DMS79 treated with DMSO at 0.1 percent for 48 hours (cell line): Measurements from ENCODE around the gene RGPD8.
"Not testable (repeated sequence)": the region's sequence is repeated elsewhere in the genome, so short reads cannot be mapped to it uniquely, and the experiment has no call there.

ENCODE experiments used
- DNase-seq: peaks from one replicate; lab custom pipeline; 2025; lab: John Stamatoyannopoulos, UW

The RGPD8 gene

GRCh38 chr2:112433480-112433879, at the start of gene RGPD8:
Gene RGPD8 (minus strand): TSS chr2:112433645. CDS start chr2:112433453, 192 bp downstream.
- not testable (repeated sequence) for DNase-seq

- peak; percentile 43 for DNase-seq
Measured at GRCh38 chr2:112483042-112483473, 49.6 kb upstream of the RGPD8 start.

GRCh38 chr2:112482309-112483041, 49.0 kb upstream of the RGPD8 start:
- no peak for DNase-seq

DNA sequence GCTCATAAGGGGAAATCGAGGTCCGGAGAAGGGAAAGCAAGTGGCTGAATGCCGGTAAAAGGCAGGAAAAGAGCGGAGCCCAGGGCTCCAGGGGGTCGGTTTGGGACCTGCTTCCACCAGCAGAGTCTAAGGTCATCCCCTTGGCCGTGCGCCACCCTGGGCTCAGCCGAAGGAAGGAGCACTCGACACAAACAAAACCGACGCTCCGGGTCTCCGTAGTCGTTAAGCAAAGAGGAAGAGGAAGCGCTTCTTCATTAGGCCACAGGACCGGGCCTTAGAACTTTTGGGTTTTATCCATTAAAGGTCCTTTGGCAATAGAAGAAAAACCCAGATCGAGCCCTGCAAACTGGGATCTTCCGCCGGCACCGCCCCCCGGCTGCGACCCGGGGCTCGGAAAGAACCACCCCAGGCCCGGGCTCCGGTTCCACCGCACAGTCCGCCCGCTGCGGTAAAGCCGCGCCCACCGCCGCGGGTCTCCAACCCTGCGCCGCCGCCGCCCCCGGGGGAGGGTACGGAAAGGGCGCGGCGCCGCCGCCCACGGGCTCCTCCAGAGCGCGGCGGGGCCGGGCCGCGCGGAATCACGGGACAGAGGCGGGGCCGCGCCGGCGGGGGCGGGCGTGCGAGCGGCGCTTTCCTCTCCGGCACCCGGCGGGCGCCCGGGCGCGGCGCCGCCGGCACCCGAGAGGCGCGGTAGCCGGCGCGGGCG, 48.2 kb upstream of the RGPD8 start, which contains the start of gene TTL:
Gene TTL (plus strand): TSS at position 629 of the 706 bp plus-strand sequence. CDS start 189 bp downstream, outside the sequence.
- DNase-seq = peak; percentile 56

DNA sequence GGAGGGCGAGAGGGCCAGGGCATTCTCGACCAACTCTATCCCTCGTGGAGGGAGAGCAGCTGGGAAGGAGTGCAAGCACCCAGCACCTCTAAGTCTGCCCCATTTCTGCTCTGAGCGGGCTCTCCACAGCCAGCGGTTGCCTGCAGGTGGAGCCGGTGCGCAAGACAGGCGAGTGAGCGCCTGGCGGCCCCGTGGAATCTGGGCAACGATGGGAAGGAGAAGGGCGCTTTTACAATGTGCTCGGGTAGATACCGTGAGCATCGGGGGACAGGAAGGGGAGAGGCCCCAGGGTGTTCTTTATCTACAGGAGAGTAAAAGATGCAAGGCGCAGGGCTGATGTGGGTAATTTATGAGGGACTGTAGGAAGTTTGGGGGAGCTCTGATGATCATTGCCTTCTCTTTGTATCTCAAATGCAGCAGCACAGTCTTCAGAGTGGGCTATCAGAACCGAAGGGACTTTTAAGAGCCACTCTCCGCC, 47.6 kb upstream of the RGPD8 start:
- DNase-seq = peak; percentile 82

- DNase-seq = no peak
Measured at GRCh38 chr2:112480530-112481049, 47.1 kb upstream of the RGPD8 start.

DNA sequence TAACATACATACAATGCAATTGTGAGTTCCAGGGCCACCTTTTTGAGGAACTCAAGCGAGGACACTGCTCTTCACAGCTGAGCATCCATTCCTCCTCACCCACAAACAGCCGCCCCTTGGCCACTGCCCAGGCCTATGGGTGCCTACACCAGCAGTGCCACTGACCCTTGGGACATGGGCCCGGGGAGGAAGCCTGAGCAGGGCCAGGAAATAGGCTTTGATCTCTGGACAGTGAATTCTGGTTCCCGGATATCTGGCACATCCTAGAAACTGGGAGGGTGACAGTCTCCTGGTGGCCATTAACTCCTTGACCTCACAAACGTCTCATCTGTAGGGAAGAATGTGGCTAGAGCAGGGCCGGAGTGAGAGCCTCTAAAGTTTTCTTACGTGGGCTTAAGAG, 43.0 kb upstream of the RGPD8 start:
- DNase-seq = no peak

- DNase-seq = no peak
Measured at GRCh38 chr2:112474844-112475486, 41.5 kb upstream of the RGPD8 start.

GRCh38 chr2:112472547-112473263, 39.3 kb upstream of the RGPD8 start:
- no peak for DNase-seq

GRCh38 chr2:112465382-112465781, 31.9 kb upstream of the RGPD8 start:
- DNase-seq = no peak

DNA sequence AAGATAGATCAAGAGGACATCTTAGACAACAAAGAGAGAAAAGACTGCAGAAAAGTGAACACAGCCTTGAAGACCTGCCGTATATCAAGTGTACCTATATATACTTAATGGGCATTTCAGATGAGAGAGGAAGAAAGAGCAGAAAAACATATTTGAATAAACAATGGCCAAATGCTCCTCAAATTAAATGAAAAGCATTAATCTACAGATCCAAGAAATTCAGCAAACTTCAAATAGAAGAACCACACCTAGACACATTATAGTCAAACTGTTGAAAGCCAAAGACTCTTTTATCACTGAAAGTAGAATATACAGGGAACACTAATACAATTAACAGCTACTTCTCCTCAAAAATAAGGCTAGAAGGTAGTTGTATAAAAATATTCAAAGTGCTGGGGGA, 29.8 kb upstream of the RGPD8 start:
- DNase-seq = no peak

DNA sequence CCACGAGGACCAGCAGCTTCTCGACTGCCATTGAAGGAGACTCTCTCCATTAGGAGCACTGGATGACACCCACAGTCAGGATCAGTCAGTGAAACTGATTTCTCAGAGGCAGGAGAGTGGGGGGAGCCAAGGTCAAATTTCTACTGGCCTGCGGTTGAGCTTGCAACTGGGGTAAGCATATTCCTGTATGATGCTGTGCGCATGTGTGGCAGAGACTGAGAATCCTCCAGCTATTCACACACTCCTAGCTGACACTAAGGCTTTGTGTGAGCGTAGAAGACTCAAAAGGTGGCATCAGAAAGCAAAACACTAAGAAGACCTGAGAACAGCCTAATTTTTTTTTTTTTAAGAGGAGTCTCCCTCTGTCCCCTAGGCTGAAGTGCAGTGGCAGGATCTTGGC, 28.7 kb upstream of the RGPD8 start:
- DNase-seq = no peak

- DNase-seq = no peak
Measured at GRCh38 chr2:112459372-112459771, 25.9 kb upstream of the RGPD8 start.

DNA sequence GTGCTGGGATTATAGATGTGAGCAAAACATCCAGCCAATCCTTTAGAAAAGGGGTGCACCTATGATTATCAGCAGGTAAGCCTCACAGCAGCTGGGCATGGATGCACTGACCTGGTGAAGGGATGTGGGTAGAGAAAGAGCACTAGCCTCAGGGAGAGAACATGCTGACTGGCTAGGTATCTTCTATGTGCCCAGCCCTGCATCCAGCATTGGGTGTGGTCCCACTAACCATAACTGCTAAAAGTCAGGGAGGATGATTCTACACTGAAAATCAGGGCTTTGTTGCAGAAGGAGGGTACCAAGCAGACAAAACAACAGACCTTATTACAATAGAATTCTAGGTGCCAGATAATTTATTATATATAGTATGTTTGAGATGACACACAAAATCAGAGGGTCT, 21.1 kb upstream of the RGPD8 start:
- no peak for DNase-seq

GRCh38 chr2:112451317-112451716, 17.9 kb upstream of the RGPD8 start:
- DNase-seq = no peak

DNA sequence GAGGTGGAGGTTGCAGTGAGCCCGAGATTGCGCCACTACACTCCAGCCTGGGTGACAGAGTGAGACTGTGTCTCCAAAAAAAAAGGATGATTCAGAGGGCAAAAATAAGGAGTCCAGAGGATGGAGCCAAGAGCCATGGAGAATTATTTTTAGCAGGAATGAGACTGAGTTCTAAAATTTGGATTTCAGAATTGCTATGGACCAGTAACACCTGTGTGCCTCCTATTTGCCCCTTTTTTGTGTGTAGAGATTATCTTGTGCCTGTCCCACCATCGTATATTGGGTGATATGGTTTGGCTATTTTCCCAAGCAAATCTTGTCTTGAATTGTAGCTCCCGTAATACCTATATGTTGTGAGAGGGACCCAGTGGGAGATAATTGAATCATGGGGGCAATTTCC, 16.4 kb upstream of the RGPD8 start:
- no peak for DNase-seq

DNA sequence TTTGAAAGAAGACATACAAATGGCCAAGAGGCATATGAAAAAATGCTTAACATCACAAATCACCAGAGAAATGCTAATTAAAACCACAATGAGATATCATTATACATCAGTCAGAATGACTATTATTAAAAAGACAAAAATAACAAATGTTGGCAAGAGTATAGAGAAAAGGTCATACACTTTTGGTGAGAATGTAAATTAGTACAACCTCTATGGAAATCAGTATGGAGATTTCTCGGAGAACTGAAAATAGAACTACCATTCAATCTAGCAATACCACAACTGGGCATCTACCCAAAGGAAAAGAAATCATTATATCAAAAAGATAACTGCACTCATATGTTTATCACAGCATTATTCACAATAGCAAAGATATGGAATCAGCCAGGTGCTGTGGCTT, 10.8 kb upstream of the RGPD8 start:
- not testable (repeated sequence) for DNase-seq

GRCh38 chr2:112438603-112439261, 5.3 kb upstream of the RGPD8 start:
- not testable (repeated sequence) for DNase-seq

DNA sequence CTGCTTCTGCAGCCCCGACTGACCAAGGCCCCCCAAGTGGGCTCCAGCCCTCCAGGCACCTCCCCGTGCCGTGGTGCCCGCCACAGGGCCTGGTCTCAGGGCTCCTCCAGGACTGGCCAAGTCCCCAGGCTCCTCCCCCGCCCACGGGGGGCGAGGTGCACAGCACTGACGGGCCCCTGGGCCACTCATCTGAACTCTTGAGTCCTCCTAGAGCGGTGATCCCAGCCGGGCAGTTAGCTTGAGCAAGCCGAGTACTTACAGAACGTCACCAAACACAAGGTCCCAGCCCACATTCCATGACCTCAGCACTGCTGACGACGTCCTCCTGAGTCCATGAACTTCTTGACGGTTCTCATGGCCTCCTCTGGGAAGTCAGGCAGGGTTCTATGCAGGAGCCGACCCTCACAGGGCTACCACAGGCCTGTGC, 4.0 kb upstream of the RGPD8 start:
- not testable (repeated sequence) for DNase-seq

- not testable (repeated sequence) for DNase-seq
Measured at GRCh38 chr2:112436993-112437392, 3.5 kb upstream of the RGPD8 start.
